HS-27A (cell line): Measurements from ENCODE around the gene BMPR1B.
A peak's percentile ranks its signal among the peaks of the same experiment; 100 is the strongest.

Experiments
- DNase-seq: peaks from one replicate; pipeline ENCODE4 v3.0.0-alpha.2; 2012; ENCODE audit warnings: low read depth, missing footprints

Gene BMPR1B

DNA sequence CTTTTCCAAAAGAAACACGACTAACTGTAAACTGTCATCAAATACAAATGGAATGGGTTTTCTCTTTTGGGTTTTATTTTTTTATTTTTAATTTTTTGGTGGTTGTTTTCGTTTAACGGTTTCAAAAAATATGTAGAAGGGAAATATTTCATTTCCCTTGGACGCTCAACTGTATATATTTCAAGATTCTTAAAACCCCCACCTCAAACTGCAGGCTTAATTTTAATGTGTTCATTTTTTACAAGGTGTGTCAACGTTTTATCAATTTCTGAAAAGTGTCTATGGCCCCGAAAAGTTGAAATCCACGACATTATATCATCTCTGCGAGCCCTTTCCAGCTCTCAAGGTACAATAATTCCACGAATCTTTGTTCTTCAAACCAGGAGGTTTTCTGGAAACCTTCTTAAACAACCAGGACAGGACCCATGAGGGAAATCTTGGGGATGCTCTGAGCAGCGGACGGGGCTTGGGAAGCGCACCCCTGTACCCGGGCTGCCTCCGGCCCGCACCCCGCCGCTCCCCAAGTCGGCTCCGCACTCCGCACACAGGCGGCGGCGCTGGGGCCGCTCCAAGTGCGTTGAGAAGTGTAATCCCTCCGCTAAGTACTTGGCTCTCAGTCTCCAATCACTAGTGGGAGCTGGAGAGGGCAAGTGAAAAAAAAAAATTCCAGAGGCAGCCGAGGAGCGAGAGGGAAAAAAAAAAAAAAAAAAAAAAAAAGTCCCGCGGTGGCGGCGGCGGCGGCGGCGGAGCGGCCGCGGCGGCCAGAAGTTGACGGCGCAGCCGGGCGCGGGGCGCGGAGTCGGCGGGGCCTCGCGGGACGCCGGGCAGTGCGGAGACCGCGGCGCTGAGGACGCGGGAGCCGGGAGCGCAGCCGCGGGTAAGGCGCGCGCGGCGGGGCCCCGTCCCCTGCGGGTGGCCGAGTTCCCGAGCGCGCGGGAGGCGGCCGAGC, at the start of gene BMPR1B:
Gene BMPR1B, plus strand, starts transcription at position 764 of the 949 bp plus-strand sequence. CDS start 346,470 bp downstream, outside the sequence.
- no peak for DNase-seq

DNA sequence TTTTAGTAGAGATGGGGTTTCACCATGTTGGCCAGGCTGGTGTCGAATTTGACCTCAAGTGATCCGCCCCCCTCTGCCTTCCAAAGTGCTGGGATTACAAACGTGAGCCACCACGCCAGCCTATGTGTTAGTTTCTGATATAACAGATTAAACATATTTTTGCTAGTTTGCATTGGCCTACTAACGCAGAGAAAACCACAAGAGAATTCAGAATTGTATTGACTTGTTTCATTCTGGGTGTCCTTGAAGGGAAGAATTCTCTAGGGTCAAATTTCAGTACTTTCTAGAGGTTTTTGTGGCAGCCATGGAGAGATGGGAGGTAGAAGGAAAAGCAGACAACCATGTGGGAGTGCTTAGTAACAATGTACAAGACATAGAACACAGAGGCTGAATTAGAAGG, 46.1 kb upstream of the BMPR1B start:
- no peak for DNase-seq

DNA sequence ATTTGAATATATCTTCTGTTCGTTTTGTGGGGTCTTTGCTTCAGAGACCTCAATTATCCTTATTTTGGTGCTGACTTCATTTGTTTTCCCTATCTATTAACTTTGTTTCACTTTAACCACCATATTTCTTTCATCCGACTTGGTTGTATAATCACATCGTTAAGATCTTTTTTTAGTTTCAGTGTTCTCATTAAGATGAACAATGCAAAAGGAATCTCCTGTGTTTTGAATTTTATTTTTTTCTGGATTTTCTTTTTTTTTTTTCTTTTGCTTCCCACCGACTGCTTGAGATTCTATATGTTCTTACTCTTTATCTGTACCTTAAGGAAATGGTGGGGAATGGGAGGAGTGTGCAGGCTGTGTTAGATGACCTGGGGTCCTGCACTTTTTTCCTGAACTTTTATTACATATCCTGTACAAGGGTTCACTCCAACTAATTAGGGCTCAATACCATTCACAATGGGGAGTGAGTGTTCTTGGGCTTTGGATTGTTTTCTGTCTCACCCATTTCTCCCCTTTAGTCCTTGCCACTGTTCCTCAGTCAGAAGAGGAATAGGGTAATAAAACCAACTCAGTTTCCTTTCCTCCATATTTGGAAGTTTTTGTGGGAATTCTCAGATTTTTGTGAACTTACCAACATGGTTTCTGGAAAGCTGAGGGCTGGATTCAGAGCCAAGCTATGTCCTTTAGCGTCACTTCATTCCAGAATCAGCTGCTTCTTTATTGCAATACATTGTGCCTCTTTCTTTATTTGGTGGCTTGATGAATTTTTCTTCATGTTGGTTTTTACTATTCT, 43.2 kb upstream of the BMPR1B start:
- peak; percentile 3 for DNase-seq

DNA sequence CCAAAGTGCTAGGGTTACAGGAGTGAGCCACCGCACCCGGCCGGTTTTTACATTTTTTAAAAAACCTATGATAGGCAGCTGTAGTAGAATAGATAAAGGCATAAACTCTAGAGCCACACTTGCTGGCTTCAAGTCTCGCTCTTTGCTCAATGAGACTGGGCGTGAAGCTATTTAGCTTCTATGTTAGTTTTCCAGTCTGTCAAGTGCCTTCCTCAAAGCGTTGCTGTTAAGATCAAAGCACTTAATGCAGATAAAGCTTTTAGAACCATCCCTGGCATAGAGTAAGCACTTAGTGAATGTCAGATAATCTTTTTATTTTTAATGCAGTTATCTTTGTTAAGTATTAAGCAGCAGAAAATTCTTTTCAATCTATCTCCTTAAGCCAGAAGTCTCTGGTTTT, 42.0 kb upstream of the BMPR1B start:
- no peak for DNase-seq

DNA sequence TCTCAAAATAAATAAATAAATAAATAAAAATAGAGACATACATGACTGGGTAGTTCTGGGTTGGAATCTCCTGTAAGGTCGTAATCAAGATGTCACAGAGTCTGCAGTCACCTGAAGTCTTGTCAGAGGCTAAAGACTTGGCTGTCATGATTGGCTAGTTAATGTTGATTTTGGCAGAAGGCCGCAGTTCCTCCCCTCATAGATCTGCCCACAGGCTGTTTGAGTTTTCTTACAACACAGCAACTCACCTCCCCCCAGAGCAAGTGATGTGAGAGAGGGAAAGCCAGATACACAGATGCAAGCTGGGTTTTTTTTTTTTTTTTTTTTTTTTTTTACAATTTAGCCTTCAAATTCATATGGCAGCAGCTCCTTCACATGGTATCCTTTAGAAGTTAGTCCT, 36.4 kb upstream of the BMPR1B start:
- no peak for DNase-seq

DNA sequence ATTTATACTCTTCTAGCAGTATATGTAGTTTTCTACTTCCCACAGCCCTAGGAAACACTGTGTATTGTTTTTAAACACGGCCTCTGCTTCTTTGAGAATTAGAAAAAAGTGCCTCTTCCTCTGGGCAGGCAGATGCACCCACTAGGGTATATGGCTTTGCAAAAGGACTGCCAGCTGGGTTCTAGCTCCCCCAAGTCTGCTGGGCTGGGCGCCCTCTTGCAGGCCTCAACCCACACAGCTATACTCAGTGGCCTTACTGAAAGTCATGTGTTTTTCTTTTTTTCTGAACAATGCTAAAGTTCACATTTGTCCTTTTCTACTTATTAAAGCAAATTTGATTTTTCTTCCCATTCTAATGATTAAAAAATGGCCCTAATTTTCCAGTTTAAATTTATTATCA, 35.5 kb upstream of the BMPR1B start:
- no peak for DNase-seq

DNA sequence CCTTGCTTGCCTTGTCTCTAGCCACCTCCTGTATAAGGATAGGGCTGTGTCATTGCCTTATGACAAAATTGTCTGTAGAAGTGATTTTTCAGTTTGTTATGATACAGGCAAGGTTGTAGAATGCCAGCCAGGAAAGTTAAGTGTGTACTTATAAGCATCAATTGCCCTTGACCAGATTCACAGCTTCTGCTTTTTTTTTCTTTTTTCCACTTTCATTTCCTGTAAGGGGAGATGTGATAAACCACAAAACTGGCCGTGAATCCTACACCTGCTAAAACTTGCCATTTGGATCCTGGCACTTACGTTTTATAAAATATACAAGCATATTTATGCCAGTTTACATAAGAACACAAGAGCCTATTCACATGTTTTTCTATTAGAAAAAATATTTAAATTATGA, 35.0 kb upstream of the BMPR1B start:
- DNase-seq: no peak

DNA sequence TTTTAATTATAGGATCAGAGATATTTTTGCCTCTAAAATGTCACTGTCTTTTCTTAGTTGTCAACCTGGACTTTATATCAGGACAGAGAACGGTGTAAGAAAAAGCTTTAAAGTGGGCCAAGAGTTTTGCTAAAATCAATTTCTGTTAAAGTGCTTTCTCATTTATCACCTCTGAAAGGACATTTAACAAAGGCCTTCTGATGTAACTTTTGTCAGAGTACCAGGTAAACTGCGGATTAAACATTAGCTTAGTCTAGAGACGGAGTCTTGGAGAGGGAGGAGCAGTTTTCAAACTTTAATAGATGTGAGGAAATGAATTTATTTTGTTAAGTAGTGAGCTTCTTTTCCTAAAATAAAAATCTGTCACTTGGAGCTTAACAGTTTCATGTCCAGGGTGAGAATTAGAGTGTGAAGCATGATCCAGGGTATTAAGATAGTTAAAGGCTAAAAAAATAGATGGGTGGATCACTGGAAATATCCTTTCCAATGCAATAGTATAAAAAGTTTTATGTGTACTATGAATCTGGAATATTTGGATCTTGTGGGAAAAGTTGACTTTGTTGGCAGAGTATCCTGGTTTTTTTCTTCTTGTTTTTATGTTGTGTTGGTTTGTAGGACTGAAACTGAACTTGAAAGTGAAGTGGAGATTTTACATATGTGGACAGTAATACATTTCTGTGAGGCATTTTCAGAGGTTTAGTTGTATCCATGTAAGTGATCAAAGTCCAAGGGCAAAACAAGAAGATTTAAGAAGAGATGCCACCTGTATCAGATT, 33.6 kb upstream of the BMPR1B start:
- DNase-seq: no peak

DNA sequence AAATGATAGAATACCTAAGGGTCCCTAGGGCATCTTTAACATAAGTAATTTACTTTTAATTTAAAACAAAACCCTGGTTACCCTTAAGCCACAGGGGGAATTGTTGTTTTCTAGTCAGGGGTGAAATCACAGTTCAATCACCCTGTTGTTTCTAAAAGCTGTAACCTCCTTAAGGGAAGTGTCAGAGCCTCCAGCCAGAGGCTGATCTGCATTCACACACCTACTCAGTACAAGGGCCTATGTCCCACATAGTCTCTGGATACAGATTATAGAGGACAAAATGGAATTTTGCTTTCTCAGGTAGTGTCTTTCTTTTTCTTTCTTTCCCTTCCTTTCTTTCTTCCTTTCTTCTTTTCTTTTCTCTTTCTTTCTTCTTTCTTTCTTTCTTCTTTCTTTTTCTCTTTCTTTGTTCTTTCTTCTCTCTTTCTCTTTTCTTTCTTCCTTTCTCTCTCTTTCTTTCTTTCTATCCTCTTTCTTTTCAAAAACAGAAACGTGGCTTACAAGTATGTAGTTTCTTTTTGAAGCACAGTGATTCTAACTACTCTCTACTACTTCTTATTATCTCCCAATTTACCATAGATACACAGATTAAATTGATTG, 31.1 kb upstream of the BMPR1B start:
- DNase-seq: no peak

DNA sequence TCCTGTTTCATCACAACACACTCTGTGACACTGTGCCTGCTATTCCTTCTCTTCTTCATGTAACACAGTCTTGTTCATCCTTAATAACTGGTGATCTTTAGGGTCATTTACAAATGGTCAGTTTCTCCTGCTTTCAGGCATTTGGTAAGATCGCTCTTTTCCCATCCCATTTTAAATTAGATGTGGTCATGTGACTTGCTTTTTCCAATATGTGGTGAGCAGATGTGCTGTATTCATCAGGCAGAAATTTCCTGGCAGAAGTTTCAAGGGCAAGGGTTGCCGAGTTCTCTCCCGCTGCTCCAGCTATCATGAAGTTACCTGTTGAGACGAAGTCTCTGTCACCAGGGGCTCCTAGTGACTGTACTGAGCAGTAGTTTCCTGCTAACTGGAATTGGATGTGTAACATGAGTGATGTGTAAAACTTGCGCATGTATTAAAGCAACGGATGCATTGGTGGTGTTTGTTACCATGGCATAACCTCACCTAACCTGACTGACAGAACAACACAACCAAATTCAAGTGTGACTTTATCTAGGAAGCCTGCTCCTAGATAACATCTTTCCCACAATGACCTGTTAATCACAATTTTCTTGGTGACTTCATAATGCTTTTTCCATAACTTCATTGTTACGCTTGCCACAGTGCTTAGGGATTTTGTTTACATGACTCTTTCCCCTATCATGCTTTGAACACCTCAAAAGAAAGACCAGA, 29.5 kb upstream of the BMPR1B start:
- DNase-seq: no peak

DNA sequence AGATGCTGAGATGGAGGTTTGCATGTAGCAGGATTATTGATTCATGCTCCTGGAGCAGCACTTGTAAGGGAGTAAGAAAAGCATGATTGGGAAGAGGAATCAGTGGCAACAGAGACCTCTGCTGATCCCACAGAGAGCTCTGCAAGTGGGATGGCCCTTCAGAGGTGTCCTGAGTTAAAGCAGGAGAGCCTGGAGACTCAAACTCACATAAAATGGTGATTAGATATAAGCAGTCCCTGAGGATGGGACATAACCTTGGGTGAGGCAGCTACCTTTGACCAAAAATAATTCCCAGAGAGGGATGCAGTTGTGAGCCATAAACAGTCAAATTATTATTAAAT, 25.4 kb upstream of the BMPR1B start:
- DNase-seq: no peak

DNA sequence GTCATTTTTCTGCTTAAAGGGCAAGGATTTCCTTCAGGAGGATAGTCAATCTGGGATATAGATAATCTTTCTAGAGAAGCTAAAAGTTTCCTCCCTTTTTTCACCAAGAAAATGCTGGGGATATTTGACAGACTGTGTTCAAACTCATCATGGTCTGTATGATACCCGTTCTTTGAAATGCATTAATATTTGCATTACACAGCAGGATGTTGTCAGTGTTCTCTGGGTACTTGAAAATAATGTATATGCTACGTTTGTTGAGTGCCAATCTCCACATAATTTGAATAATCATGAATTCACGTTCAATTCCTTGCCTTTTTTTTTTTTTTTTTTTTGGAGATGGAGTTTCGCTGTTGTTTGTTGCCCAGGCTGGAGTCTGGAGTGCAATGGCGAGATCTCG, 18.0 kb upstream of the BMPR1B start:
- DNase-seq: no peak

DNA sequence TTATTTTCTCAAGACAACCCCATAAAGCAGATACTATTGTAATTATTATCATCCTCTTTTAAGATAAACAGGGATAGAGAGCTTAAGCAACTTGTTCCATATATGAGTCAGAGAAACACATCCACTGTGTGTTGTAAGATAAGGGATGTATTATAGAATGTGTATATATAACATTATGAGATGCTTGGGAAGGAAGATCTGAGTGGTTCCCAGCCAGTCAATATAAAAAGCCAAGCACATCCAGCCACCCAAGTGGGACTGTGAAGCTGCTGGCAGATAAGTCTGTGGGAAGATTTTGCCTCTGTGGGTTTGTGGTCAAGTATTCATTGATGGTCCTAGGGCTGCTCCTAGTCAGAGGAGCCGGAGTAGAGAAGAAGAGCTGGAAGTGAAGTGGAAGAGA, 16.5 kb upstream of the BMPR1B start:
- DNase-seq: no peak

DNA sequence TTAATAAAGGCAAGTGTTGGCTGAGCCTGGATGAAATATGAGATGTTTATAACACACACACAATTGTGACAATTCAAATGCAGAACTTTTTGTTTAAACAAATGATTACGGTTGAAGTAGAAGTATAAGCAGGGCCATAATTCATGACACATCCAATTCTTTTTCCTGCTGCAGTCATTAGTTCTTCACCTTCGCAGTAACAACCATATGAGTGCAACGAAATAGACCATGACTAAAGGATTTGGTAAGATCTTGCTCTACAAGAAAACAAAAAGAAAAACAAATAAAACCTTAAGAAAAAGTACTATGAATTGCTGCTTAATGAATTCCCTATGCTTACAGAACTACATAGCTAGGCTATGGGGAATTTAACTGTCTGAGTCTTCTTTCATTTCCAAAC, 13.9 kb upstream of the BMPR1B start:
- DNase-seq: no peak

DNA sequence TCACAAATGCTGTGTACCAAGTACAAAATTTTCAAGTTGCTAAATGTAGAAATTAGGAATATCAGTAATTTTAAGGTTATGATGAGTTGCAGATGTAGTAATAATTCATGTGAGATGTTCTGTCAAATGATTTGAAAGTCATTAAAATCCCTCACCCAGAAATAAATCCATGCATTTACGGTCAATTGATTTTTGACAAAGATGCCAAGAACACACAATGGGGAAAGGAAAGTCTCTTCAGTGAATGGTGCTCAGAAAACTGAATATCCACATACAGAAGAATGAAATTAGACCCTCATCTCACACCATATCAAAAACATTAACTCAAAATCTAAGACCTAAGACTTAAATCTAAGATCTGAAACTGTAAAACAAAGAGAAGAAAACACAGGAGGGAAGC, 12.9 kb upstream of the BMPR1B start:
- DNase-seq: no peak

DNA sequence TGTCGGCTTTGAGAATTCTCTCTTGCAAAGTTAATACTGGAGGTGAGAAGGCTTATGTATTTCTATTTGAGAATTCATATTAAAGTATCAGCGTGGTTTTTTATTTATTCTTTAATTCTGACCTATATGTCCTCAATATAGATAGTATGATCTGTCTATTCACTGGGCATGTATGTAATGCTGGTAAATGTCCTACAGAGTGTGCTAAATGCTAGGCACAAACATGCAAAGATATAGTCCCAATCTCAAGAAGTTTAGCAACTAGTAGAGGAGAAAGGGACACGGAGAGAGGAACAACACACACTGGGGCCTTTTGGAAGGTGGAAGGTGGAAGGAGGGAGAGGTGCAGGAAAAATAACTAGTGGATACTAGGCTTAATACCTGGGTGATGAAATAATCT, 11.0 kb upstream of the BMPR1B start:
- DNase-seq: no peak

DNA sequence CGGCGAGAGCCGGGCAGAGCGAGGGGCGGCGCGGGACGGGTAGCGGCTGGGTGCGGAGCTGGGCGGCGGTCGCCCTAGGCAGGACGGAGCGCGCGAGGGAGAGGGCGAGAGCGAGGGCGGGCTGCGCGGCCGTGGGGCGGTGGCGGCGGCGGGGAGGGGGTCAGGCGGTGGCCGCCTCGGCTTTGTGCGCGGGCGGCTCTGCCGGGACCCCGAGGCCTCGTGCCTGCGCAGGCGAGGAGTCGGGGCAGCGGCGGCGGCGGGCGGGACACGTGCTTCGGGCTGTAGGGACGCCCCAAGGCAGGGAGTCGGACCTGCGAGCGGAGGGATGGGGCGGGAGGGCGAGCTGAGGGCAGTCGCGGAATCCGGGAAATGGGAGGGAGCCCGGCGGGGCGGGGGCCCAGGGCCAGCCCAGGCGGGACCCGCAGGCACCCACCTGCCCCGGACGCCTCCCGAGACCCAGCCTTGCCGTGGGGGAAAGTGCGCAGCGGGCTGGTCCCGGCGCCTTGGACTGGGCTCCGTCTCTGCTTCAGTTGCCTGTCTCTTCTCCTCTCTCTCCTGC, 465 bp downstream of the BMPR1B start:
- DNase-seq: no peak

DNA sequence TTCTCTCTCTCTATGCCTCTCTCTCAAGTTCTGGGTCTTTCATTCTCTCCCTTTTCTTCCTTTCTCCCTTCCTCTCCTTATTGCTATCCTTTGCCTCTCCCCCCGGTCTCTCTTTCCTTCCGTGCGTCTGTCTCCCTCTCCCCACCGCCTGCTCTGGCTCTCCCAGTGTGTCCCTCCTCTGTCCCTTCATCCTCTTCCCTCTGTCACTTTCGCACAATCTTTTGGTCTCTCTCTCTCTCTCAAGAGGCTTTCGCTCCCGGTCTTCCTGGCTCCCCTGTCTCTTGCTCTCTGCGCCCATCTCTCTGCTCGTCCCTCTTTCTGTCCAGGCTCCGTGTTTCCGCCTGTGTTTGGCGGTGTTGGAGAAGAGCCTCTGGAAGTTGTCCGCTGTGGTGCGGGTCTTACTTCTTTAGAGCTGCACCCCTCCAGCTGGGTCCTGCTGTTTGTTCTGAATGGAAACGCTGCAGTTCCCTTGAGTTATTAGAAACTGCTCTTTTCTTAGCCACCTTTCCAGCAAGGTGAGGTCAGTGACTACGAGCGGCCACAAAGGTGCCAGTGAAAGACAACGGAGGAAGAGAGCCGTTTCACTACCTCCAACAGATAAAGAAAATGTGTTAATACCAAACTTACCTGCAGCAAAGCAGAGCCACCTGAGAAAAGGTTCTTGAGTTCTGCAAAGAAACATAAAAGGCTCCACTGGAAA, 1.1 kb downstream of the BMPR1B start:
- DNase-seq: no peak

DNA sequence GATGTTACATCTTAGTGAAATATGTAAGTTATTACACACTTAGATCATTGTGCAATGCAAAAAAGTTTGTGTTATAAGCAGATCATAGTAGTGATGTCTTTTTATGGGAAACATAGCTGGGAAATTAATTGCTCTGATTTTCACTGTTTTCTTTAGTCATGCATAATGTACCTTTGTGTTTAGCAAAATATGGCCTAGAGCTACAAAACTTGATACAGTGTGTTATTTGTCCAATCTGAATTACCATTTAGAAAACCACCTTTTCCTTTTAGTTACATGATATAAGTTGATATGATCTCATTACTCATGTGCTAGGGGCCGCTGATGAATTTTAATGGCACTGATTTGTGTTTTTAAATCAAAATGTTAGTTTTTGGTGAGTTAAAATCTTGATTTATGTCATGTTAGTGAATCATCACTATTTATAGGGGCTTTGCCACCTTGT, 2.0 kb downstream of the BMPR1B start:
- DNase-seq: no peak

DNA sequence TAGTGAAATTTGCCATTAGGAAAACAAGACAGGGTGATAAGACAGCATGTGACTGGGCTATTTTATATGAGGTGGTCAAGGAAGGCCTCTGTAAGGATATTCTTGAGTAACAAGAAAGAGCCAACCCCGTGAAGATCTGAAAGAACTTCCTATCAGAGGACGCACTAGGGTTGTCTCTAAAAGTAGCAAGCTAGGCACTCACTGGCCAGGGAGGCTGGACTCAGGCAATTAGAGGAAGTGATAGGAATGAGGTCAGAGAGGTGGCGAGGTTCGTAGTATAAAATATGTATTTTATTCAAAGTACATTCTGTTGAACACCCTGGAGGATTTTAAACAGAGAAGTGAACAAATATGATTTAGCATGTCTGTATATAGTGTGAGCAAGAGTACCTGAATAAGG, 4.6 kb downstream of the BMPR1B start:
- no peak for DNase-seq
